ENCODE measurements around the gene TRIM54. TPM values are rescaled to one million over a fixed set of nuclear protein-coding genes. Genes with fewer than 3 reads are reported as not detected.

The TRIM54 gene
- total and polyA plus RNA-seq, 2 donors (not counting 3 experiments of a cell fraction or from before 2014, with no cell fraction given) = 0.51 to 1.7 TPM

DNA sequence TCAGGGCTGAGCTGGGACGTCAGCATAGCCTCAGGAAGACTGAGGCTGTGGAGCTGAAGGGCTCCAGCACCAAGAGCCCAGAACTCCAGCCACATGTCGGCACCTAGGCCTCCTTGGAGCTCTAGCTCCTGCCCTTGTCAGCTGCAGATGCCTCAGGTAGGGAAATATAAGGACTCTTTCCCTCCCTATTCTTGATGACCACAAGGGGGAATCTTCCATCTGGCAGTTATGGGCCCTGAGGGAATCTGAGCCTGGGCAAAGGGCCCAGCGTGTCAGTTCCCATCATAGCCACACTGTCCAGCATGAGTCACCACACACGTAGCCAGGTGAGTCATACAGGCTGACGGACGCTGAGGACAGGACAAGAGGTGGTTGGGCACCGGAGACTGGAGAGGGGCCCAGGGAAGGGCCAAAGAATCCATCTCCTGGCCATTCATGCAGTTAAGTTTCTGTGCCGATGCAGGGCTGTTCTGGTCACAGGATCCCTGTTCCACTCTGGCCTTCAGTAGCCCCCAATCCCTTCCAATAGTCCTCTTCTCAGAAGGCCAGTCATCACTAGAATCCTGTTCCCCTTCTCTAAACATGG is 38.8 kb downstream of the TRIM54 start:
- no peak overlapping the region for H2AFZ ChIP-seq (ENCODE audit: low read depth, low read length)
- peaks cover 0 to 3% of the 10 kb centered on the region in 2 experiments for H3K36me3 ChIP-seq (ENCODE audit: control insufficient read depth in 2 of 2, extremely low read depth in 1 of 2, insufficient read depth in 2 of 2, low read length in 2 of 2)
- BruUV-seq (replicated peaks) = no TSS peak
- dilution Hi-C loops (cut with MboI; ENCODE audit: extremely low pct_ligation_motif_present, low sequenced_read_pairs) (no loop called here), intact Hi-C loops (cut with micrococcal nuclease) (no loop called here)
- H3K4me3 ChIP-seq (replicated peaks in 1 of 3; ENCODE audit: insufficient read depth in 1 of 3, low read depth in 1 of 3, low read length in 3 of 3) = no peak overlapping the region
- POLR2A ChIA-PET = no interaction called here
- H3K9ac ChIP-seq (replicated peaks; ENCODE audit: extremely low read depth, insufficient read depth, low read length) = no peak overlapping the region
- CTCF ChIA-PET = interaction anchor here (0.8 to 1.3 kb wide), 6 partner anchors 9 to 362 kb away, joined by 3 to 7 read pairs (median 4); no protein-coding TSS in a partner anchor
- H3K9me3 ChIP-seq (replicated peaks; ENCODE audit: control insufficient read depth, insufficient read depth, low read length) = no peaks in the 10 kb centered on the region
- peak overlapping the region; percentile 96 for H3K4me2 ChIP-seq (ENCODE audit: insufficient read depth, low read length)
- FAIRE-seq (peak; percentile 76), DNase-seq (ENCODE audit: low read depth, low spot score) (peak; percentile 91)
- no peaks in the 10 kb centered on the region for H3K27me3 ChIP-seq (ENCODE audit: control insufficient read depth in 2 of 2, insufficient read depth in 2 of 2, low read length in 2 of 2)
- TF ChIP-seq GATA2 (IDR thresholded peaks at IDR 0.05; ENCODE audit: insufficient read depth, insufficient read length, low read depth, low read length) (no peak), EZH2 (IDR thresholded peaks at IDR 0.05; ENCODE audit: borderline replicate concordance, low read depth, low read length, severe bottlenecking) (no peak), POLR2AphosphoS5 (IDR thresholded peaks at IDR 0.05; ENCODE audit: insufficient read depth, low read depth, low read length) (peak; percentile 64), FOS (IDR thresholded peaks at IDR 0.05; ENCODE audit: borderline replicate concordance, insufficient read depth, low read length) (peak; percentile 98), JUN (IDR thresholded peaks at IDR 0.05; ENCODE audit: borderline replicate concordance, insufficient read depth, insufficient read length, low read depth) (peak; percentile 97), MYC (IDR thresholded peaks at IDR 0.05; ENCODE audit: low read depth, low read length) (no peak), POLR2A (IDR thresholded peaks at IDR 0.05; ENCODE audit: low read depth, low read length) (no peak)
- TF ChIP-seq, protein P1, sequence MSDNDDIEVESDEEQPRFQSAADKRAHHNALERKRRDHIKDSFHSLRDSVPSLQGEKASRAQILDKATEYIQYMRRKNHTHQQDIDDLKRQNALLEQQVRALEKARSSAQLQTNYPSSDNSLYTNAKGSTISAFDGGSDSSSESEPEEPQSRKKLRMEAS (IDR thresholded peaks at IDR 0.05; ENCODE audit: insufficient read depth, insufficient read length) = no peak
- TF ChIP-seq, protein P2, sequence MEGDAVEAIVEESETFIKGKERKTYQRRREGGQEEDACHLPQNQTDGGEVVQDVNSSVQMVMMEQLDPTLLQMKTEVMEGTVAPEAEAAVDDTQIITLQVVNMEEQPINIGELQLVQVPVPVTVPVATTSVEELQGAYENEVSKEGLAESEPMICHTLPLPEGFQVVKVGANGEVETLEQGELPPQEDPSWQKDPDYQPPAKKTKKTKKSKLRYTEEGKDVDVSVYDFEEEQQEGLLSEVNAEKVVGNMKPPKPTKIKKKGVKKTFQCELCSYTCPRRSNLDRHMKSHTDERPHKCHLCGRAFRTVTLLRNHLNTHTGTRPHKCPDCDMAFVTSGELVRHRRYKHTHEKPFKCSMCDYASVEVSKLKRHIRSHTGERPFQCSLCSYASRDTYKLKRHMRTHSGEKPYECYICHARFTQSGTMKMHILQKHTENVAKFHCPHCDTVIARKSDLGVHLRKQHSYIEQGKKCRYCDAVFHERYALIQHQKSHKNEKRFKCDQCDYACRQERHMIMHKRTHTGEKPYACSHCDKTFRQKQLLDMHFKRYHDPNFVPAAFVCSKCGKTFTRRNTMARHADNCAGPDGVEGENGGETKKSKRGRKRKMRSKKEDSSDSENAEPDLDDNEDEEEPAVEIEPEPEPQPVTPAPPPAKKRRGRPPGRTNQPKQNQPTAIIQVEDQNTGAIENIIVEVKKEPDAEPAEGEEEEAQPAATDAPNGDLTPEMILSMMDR (IDR thresholded peaks at IDR 0.05; ENCODE audit: extremely low read depth in 1 of 2, insufficient read depth in 1 of 2, low read depth in 1 of 2, low read length in 2 of 2) = peak; percentile 49 to 57
- H3K79me2 ChIP-seq (ENCODE audit: control insufficient read depth, insufficient read depth, low read length) = peaks cover 8% of the 10 kb centered on the region
- H3K9me1 ChIP-seq (replicated peaks; ENCODE audit: control insufficient read depth, extremely low read depth, insufficient read depth, low read length) = no peaks in the 10 kb centered on the region
- H3K27ac ChIP-seq (ENCODE audit: insufficient read depth, low read depth, low read length) = peak overlapping the region; percentile 47
- H3K4me1 ChIP-seq (ENCODE audit: control insufficient read depth, extremely low read depth, insufficient read depth, low read length) = peaks cover 26% of the 10 kb centered on the region
- no peaks in the 10 kb centered on the region for H4K20me1 ChIP-seq (replicated peaks; ENCODE audit: control insufficient read depth, extremely low read depth, insufficient read depth, low read length)
